A549 (cell line): ENCODE measurements around the gene ONECUT3. TPM values are rescaled to one million over a fixed set of nuclear protein-coding genes. Genes with fewer than 3 reads are reported as not detected.

ENCODE experiments used
- ATAC-seq, 2 experiments: fragments of 200-7000 bp in 1 of 2; fragments of >200 bp in 1 of 2; cut with Nextera tagmentation in 1 of 2; cut with Tn5 transposase in 1 of 2; 3 replicates each; pipeline versions ENCODE4 v1.8.0 to v1.9.1; 2018 to 2020; ENCODE audit warnings: mild to moderate bottlenecking in 1 of 2, moderate library complexity in 1 of 2
- CTCF ChIA-PET: fragments of 300-600 bp; sonication (Branson Sonifier 250); formaldehyde crosslinking; extraction: SDS; loops from one replicate; lab custom pipeline; 2021; ENCODE audit warnings: antibody characterized with exemption, inconsistent platforms; lab: Yijun Ruan, JAX
- POLR2A ChIA-PET: fragments of 350-600 bp; formaldehyde crosslinking; extraction: SDS; loops from one replicate; lab custom pipeline; 2021; ENCODE audit warnings: antibody characterized with exemption, inconsistent platforms; lab: Yijun Ruan, JAX
- DNase-seq, 2 experiments: peaks; one replicate each; pipeline versions ENCODE4 v3.0.0 to v3.0.0-alpha.2; 2011 to 2016; ENCODE audit warnings: low read depth in 1 of 2, low spot score in 1 of 2
- FAIRE-seq: peaks from 2 replicates; lab custom pipeline; 2011; peaks lifted over from hg19 to GRCh38; lab: Jason Lieb, UNC
- H3K27ac ChIP-seq, 2 experiments: fragments of >200 bp; sonication (Bioruptor Twin); formaldehyde crosslinking; 3 replicates each; pipeline ENCODE4 v1.5.1; 2016 to 2017
- H3K4me1 ChIP-seq: fragments of >200 bp; sonication (Bioruptor Twin); formaldehyde crosslinking; 3 replicates; pipeline ENCODE4 v1.6.1; 2016
- H3K4me2 ChIP-seq: fragments of >200 bp; sonication (Bioruptor Twin); formaldehyde crosslinking; 3 replicates; pipeline ENCODE4 v1.6.1; 2016
- H3K4me3 ChIP-seq: fragments of >200 bp; sonication (Bioruptor Twin); formaldehyde crosslinking; 3 replicates; pipeline ENCODE4 v1.5.1; 2016
- H3K9me3 ChIP-seq: fragments of >200 bp; sonication (Bioruptor Twin); formaldehyde crosslinking; 3 replicates; pipeline ENCODE4 v1.6.1; 2016
- BHLHE40 ChIP-seq: IDR thresholded peaks from 2 replicates; pipeline ENCODE4 v1.6.1; 2012; ENCODE audit warnings: low read depth, low read length, inconsistent platforms
- CBX8 ChIP-seq: fragments of 200-600 bp; sonication (generic); IDR thresholded peaks from 2 replicates; pipeline ENCODE4 v1.6.1; 2016
- CEBPB ChIP-seq, 2 experiments: fragments of >200 bp in 1 of 2; sonication (Bioruptor Twin) in 1 of 2; formaldehyde crosslinking in 1 of 2; IDR thresholded peaks; 2 replicates each; pipeline ENCODE4 v1.6.1; 2012 to 2016
- CHD4 ChIP-seq: fragments of 200-600 bp; sonication (generic); IDR thresholded peaks from 2 replicates; pipeline ENCODE4 v1.6.1; 2016; ENCODE audit warnings: antibody characterized with exemption, mild to moderate bottlenecking, borderline replicate concordance
- EHMT2 ChIP-seq: fragments of 200-600 bp; sonication (generic); IDR thresholded peaks from 2 replicates; pipeline ENCODE4 v1.6.1; 2016; ENCODE audit warnings: antibody characterized with exemption, low read depth, mild to moderate bottlenecking, moderate library complexity
- FOSB ChIP-seq: fragments of 250-450 bp; sonication (Bioruptor Pico); IDR thresholded peaks from 2 replicates; pipeline ENCODE4 v1.5.0; 2020; ENCODE audit warnings: mild to moderate bottlenecking, moderate library complexity
- FOXS1 ChIP-seq: fragments of 250-450 bp; sonication (Bioruptor Pico); IDR thresholded peaks from 2 replicates; pipeline ENCODE4 v1.5.0; 2020; ENCODE audit warnings: mild to moderate bottlenecking, moderate library complexity
- HOXB13 ChIP-seq: fragments of 250-450 bp; sonication (Bioruptor Pico); IDR thresholded peaks from 2 replicates; pipeline ENCODE4 v1.5.0; 2020; ENCODE audit warnings: low read depth, mild to moderate bottlenecking, moderate library complexity
- HOXB5 ChIP-seq: fragments of 250-450 bp; sonication (Bioruptor Pico); IDR thresholded peaks from 2 replicates; pipeline ENCODE4 v1.5.0; 2020; ENCODE audit warnings: mild to moderate bottlenecking, moderate library complexity
- JUN ChIP-seq, 2 experiments: fragments of >200 bp; sonication (Bioruptor Twin); formaldehyde crosslinking; IDR thresholded peaks; 2 replicates in 1 of 2; 3 replicates in 1 of 2; pipeline ENCODE4 v1.6.1; 2016 to 2017
- JUNB ChIP-seq: fragments of >200 bp; sonication (Bioruptor Twin); formaldehyde crosslinking; IDR thresholded peaks from 2 replicates; pipeline ENCODE4 v1.6.1; 2016
- NPAS2 ChIP-seq: fragments of 250-450 bp; sonication (Bioruptor Pico); IDR thresholded peaks from 2 replicates; pipeline ENCODE4 v1.8.0; 2022; ENCODE audit warnings: mild to moderate bottlenecking, moderate library complexity, borderline replicate concordance
- NR3C1 ChIP-seq: fragments of >200 bp; sonication (Bioruptor Twin); formaldehyde crosslinking; IDR thresholded peaks from 3 replicates; pipeline ENCODE4 v1.6.1; 2017
- PHF8 ChIP-seq: fragments of 200-600 bp; sonication (generic); IDR thresholded peaks from 2 replicates; pipeline ENCODE4 v1.6.1; 2016; ENCODE audit warnings: low read depth, mild to moderate bottlenecking, antibody characterized with exemption, moderate library complexity, borderline replicate concordance
- RAD21 ChIP-seq, 2 experiments: fragments of >200 bp in 1 of 2; sonication (Bioruptor Twin) in 1 of 2; formaldehyde crosslinking in 1 of 2; IDR thresholded peaks in 1 of 2; conservative IDR thresholded peaks in 1 of 2; 2 replicates in 1 of 2; 3 replicates in 1 of 2; pipeline ENCODE4 v1.6.1; 2012 to 2018; ENCODE audit warnings: inconsistent platforms in 1 of 2
- RARB ChIP-seq: fragments of 250-450 bp; sonication (Bioruptor Pico); IDR thresholded peaks from 2 replicates; pipeline ENCODE4 v1.8.0; 2021; ENCODE audit warnings: mild to moderate bottlenecking, moderate library complexity
- ZC3H11A ChIP-seq: fragments of 450-650 bp; IDR thresholded peaks from 2 replicates; pipeline ENCODE4 v1.6.1; 2014; ENCODE audit warnings: antibody characterized with exemption, mild to moderate bottlenecking
- ZFP36 ChIP-seq: fragments of 450-650 bp; IDR thresholded peaks from 2 replicates; pipeline ENCODE4 v1.6.1; 2014; ENCODE audit warnings: borderline replicate concordance; ENCODE audit not compliant: partially characterized antibody
- WGBS: methylation state at CpG from one replicate; pipeline ENCODE4 v1.1.6; 2017; ENCODE audit errors: missing lambda C conversion rate; 5-methylcytosine and 5-hydroxymethylcytosine counted together
- polyA plus RNA-seq, 4 experiments: library from polyadenylated mRNA; depleted of rRNA in 3 of 4; stranded (reverse); fragments of >200 nt; fragmentation: RNase III in 1 of 4; extraction: RNeasy Plus Mini Kit Qiagen cat#74134 plus additional on column Dnase treatment in 1 of 4; gene quantifications; 2 replicates in 3 of 4; 3 replicates in 1 of 4; pipeline ENCODE4 v1.2.3, GENCODE V29; 2011 to 2017
- TF ChIP-seq, protein P1 (sequence below): fragments of >200 bp; sonication (Bioruptor Twin); formaldehyde crosslinking; IDR thresholded peaks from 3 replicates; pipeline ENCODE4 v1.5.1; 2016
- TF ChIP-seq, protein P2 (sequence below): fragments of 450-650 bp; IDR thresholded peaks from 2 replicates; pipeline ENCODE4 v1.6.1; 2014; ENCODE audit warnings: antibody characterized with exemption
- TF ChIP-seq, protein P3 (sequence below): fragments of >200 bp; sonication (Bioruptor Twin); formaldehyde crosslinking; IDR thresholded peaks from 2 replicates; pipeline ENCODE4 v1.6.1; 2016
- TF ChIP-seq, protein P4 (sequence below): IDR thresholded peaks from 2 replicates; pipeline ENCODE4 v1.6.1; 2012

ONECUT3 gene
- polyA plus RNA-seq, 2 of the 4 experiments (the other 2 are of a cell fraction), result 0.01 TPM; not detected in 1

DNA sequence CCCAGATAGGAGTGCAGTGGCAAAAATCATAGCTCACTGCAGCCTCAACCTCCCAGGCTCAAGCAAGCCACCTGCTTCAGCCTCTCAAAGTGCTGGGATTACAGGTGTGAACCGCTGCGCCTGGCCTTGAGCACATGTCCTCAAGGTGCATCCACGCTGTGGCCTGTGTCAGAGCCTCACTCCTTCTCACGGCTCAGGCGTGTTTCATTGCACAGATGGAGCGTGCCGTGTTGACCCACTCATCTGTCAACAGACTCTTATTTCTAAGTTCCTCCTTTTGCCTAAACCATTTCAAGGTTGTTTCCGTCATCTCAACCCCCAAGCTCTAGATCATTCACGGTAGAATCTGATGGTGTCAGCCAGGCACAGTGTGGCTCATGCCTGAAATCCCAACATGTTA, 30.6 kb downstream of the ONECUT3 start:
- no peak for DNase-seq
- no peak for FAIRE-seq
- TF ChIP-seq ZFP36 (no peak), RARB (no peak), NPAS2 (no peak), HOXB13 (CRISPR knock-in tag) (no peak), BHLHE40 (no peak), NR3C1 (no peak), HOXB5 (CRISPR knock-in tag) (no peak), FOXS1 (CRISPR knock-in tag) (no peak), JUN (IDR thresholded peaks at IDR 0.05) (no peak), FOSB (no peak), CHD4 (no peak), CEBPB (IDR thresholded peaks at IDR 0.05) (no peak), ZC3H11A (no peak), PHF8 (no peak)
- TF ChIP-seq, protein P1, sequence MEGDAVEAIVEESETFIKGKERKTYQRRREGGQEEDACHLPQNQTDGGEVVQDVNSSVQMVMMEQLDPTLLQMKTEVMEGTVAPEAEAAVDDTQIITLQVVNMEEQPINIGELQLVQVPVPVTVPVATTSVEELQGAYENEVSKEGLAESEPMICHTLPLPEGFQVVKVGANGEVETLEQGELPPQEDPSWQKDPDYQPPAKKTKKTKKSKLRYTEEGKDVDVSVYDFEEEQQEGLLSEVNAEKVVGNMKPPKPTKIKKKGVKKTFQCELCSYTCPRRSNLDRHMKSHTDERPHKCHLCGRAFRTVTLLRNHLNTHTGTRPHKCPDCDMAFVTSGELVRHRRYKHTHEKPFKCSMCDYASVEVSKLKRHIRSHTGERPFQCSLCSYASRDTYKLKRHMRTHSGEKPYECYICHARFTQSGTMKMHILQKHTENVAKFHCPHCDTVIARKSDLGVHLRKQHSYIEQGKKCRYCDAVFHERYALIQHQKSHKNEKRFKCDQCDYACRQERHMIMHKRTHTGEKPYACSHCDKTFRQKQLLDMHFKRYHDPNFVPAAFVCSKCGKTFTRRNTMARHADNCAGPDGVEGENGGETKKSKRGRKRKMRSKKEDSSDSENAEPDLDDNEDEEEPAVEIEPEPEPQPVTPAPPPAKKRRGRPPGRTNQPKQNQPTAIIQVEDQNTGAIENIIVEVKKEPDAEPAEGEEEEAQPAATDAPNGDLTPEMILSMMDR, result no peak
- TF ChIP-seq, protein P2, sequence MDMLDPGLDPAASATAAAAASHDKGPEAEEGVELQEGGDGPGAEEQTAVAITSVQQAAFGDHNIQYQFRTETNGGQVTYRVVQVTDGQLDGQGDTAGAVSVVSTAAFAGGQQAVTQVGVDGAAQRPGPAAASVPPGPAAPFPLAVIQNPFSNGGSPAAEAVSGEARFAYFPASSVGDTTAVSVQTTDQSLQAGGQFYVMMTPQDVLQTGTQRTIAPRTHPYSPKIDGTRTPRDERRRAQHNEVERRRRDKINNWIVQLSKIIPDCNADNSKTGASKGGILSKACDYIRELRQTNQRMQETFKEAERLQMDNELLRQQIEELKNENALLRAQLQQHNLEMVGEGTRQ, result no peak
- TF ChIP-seq, protein P3, sequence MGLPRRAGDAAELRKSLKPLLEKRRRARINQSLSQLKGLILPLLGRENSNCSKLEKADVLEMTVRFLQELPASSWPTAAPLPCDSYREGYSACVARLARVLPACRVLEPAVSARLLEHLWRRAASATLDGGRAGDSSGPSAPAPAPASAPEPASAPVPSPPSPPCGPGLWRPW, result no peak
- TF ChIP-seq, protein P4, sequence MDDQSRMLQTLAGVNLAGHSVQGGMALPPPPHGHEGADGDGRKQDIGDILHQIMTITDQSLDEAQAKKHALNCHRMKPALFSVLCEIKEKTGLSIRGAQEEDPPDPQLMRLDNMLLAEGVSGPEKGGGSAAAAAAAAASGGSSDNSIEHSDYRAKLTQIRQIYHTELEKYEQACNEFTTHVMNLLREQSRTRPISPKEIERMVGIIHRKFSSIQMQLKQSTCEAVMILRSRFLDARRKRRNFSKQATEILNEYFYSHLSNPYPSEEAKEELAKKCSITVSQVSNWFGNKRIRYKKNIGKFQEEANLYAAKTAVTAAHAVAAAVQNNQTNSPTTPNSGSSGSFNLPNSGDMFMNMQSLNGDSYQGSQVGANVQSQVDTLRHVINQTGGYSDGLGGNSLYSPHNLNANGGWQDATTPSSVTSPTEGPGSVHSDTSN, result no peak
- H3K4me1 ChIP-seq, result no peaks in the 10 kb centered on the region
- ChIA-PET POLR2A (no interaction called here), CTCF (interaction anchor here (1.1 to 9.1 kb wide), 5 partner anchors 11 to 127 kb away, joined by 3 to 90 read pairs (median 4); no protein-coding TSS in a partner anchor)
- peaks cover 9% of the 10 kb centered on the region for H3K9me3 ChIP-seq
- H3K27ac ChIP-seq, result no peak overlapping the region
- no peak for ATAC-seq
- H3K4me2 ChIP-seq, result no peak overlapping the region
- 84% methylated on average over 9 of the region's 9 CpGs for WGBS
- no peak overlapping the region for H3K4me3 ChIP-seq

DNA sequence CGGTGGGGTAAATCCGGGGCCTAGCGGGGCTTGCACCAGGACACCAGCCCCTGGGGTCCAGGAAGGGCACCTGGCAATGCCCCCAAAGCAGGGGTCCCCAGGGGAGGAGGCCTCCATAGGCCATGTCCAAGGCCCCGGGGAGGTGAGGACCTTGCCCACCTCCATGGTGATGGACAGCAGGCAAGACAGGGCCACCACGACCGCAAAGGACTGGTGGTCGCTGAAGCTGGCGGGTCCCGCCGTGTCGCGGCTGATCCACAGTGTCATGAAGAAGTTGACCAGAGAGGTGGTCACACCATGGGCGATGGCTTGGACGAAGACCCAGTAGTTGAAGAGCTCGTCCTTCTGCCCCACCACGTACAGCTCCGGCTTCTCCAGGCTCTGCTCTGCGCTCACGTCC, 32.0 kb downstream of the ONECUT3 start:
- 95% methylated on average over 10 of the region's 19 CpGs for whole genome bisulfite sequencing
- no peak for TF ChIP-seq RAD21 (conservative IDR thresholded peaks at IDR 0.05 in 1 of 2, IDR thresholded peaks at IDR 0.05 in 1 of 2)
- no peak for TF ChIP-seq CBX8
- no peak for TF ChIP-seq RARB
- TF ChIP-seq, all 56 proteins: peak for 0
- H3K4me1 ChIP-seq, result no peaks in the 10 kb centered on the region
- no peak overlapping the region for H3K27ac ChIP-seq
- H3K9me3 ChIP-seq, result peaks cover 9% of the 10 kb centered on the region
- FAIRE-seq (no peak), ATAC-seq (no peak), DNase-seq (no peak)
- H3K4me2 ChIP-seq, result no peak overlapping the region
- H3K4me3 ChIP-seq, result no peak overlapping the region
- ChIA-PET POLR2A (no interaction called here), CTCF (interaction anchor here (0.7 to 9.1 kb wide), 5 partner anchors 10 to 113 kb away, joined by 3 to 90 read pairs (median 4); no protein-coding TSS in a partner anchor)

DNA sequence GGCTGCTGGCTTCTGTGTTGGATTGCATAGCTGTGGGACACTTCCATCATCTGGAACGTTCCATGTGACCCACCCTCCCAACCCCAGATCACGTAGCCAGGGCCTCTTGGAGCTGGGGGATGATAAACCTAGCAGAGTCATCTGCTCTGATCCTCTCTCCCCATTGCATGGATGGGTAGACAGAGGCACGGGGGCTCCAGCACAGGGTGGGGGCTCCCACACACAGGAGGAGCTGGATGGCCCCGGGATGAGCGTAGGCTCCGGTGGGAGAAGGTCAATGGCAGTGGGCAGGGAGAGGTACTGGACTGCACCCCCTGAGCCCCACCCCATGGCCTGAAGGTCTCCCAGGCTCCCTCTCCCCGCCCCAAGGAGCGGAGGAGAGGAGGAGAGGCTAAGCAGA, 33.4 kb downstream of the ONECUT3 start:
- no peak for TF ChIP-seq CHD4
- TF ChIP-seq EHMT2, result no peak
- no peak for TF ChIP-seq ZFP36
- TF ChIP-seq RAD21 (conservative IDR thresholded peaks at IDR 0.05 in 1 of 2, IDR thresholded peaks at IDR 0.05 in 1 of 2), result no peak
- TF ChIP-seq, protein P1, result no peak
- TF ChIP-seq JUNB, result no peak
- Histone ChIP-seq H3K4me3 (no peak overlapping the region), H3K27ac (no peak overlapping the region), H3K9me3 (peaks cover 7% of the 10 kb centered on the region), H3K4me2 (no peak overlapping the region), H3K4me1 (no peaks in the 10 kb centered on the region)
- no peak for ATAC-seq
- CTCF ChIA-PET, result interaction anchor here (0.6 to 9.1 kb wide), 6 partner anchors 9 to 114 kb away, joined by 3 to 90 read pairs (median 4); no protein-coding TSS in a partner anchor
- WGBS, result 86% methylated on average over 4 of the region's 8 CpGs
- POLR2A ChIA-PET, result no interaction called here
- no peak for FAIRE-seq
- no peak for DNase-seq
